Endothelial cell of umbilical vein (primary cell): ENCODE results near the gene LRP3.

Source experiments
- CTCF ChIP-seq, 2 donors: IDR thresholded peaks; 1 replicate in 1 of 2; 2 replicates in 1 of 2; pipeline ENCODE4 v1.5.1; 2011; ENCODE audit warnings: low read length in 2 of 2, mild to moderate bottlenecking in 2 of 2, moderate library complexity in 2 of 2, control low read depth in 1 of 2, inconsistent platforms in 1 of 2, low read depth in 1 of 2; ENCODE audit not compliant: insufficient read depth in 1 of 2; ENCODE audit errors: extremely low read depth in 1 of 2
- EZH2 ChIP-seq: IDR thresholded peaks from 2 replicates; pipeline ENCODE4 v1.6.1; 2012; ENCODE audit warnings: borderline replicate concordance, low read depth, mild to moderate bottlenecking, moderate library complexity, low read length, inconsistent platforms; ENCODE audit not compliant: severe bottlenecking
- FOS ChIP-seq: IDR thresholded peaks from 2 replicates; pipeline ENCODE4 v1.6.1; 2011; ENCODE audit warnings: mild to moderate bottlenecking, low read length, moderate library complexity, borderline replicate concordance; ENCODE audit not compliant: insufficient read depth
- JUN ChIP-seq: IDR thresholded peaks from 2 replicates; pipeline ENCODE4 v1.6.1; 2011; ENCODE audit warnings: borderline replicate concordance, low read depth; ENCODE audit not compliant: insufficient read length, insufficient read depth
- POLR2A ChIP-seq: IDR thresholded peaks from 2 replicates; pipeline ENCODE4 v1.6.1; 2012; ENCODE audit warnings: low read depth, mild to moderate bottlenecking, control low read depth, low read length
- POLR2AphosphoS5 ChIP-seq: IDR thresholded peaks from 2 replicates; pipeline ENCODE4 v1.6.1; 2012; ENCODE audit warnings: low read depth, mild to moderate bottlenecking, control low read depth, low read length, moderate library complexity; ENCODE audit not compliant: insufficient read depth
- TF ChIP-seq, protein P1 (sequence below): IDR thresholded peaks from 2 replicates; pipeline ENCODE4 v1.6.1; 2011; ENCODE audit not compliant: insufficient read depth, insufficient read length

- TF ChIP-seq CTCF (IDR thresholded peaks at IDR 0.05; ENCODE audit: extremely low read depth in 1 of 2, insufficient read depth in 1 of 2, low read depth in 1 of 2, low read length in 2 of 2) (no peak), POLR2AphosphoS5 (no peak), JUN (no peak), POLR2A (no peak), EZH2 (no peak), FOS (no peak)
- TF ChIP-seq, protein P1, sequence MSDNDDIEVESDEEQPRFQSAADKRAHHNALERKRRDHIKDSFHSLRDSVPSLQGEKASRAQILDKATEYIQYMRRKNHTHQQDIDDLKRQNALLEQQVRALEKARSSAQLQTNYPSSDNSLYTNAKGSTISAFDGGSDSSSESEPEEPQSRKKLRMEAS, result no peak
Measured at GRCh38 chr19:33205531-33206260, 11.6 kb downstream of the LRP3 start.
